Measurements from ENCODE around the gene SCD. TPM values are rescaled to one million over a fixed set of nuclear protein-coding genes. Genes with fewer than 3 reads are reported as not detected.

Gene SCD
- total and polyA plus RNA-seq, 9 of the 15 experiments (the other 6 are each of a cell fraction or from before 2014, with no cell fraction given) = 114 to 486 (median 188) TPM

DNA sequence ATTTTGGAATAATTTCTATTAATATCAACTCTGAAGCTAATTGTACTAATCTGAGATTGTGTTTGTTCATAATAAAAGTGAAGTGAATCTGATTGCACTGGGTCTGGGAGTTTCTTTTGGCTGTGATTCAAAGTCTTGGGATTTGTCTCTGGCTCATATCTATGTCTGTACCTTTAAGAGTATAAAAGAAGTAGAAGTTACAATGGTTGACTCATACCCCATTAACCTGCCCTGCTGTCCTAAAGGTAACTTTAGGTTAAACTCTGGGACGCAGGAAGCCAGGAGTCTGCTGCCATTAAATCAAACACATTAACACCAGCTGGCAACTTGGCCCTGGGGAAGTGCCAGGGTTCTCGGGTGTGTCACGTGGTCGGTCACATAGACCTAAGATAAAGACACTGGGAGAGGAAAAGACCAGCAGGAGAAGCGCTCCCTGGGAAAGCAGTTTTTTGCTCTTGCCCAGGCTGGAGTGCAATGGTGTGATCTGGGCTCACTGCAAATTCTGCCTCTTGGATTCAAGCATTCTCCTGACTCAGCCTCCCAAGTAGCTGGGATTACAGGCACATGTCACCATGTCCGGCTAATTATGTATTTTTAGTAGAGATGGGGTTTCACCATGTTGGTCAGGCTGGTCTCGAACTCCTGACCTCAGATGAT is 17.8 kb downstream of the SCD start (continued):
- TF ChIP-seq, protein P1, sequence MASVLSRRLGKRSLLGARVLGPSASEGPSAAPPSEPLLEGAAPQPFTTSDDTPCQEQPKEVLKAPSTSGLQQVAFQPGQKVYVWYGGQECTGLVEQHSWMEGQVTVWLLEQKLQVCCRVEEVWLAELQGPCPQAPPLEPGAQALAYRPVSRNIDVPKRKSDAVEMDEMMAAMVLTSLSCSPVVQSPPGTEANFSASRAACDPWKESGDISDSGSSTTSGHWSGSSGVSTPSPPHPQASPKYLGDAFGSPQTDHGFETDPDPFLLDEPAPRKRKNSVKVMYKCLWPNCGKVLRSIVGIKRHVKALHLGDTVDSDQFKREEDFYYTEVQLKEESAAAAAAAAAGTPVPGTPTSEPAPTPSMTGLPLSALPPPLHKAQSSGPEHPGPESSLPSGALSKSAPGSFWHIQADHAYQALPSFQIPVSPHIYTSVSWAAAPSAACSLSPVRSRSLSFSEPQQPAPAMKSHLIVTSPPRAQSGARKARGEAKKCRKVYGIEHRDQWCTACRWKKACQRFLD (CRISPR knock-in tag; IDR thresholded peaks at IDR 0.05) = 0 out of 2 replicates have a peak, but pooled peaks have one; percentile 38
- TF ChIP-seq, protein P2, sequence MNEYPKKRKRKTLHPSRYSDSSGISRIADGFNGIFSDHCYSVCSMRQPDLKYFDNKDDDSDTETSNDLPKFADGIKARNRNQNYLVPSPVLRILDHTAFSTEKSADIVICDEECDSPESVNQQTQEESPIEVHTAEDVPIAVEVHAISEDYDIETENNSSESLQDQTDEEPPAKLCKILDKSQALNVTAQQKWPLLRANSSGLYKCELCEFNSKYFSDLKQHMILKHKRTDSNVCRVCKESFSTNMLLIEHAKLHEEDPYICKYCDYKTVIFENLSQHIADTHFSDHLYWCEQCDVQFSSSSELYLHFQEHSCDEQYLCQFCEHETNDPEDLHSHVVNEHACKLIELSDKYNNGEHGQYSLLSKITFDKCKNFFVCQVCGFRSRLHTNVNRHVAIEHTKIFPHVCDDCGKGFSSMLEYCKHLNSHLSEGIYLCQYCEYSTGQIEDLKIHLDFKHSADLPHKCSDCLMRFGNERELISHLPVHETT (CRISPR knock-in tag; conservative IDR thresholded peaks at IDR 0.05 in 1 of 2, IDR thresholded peaks at IDR 0.05 in 1 of 2) = 0 out of 4 replicates have a peak, but pooled peaks of 1 of the 2 experiments have one; percentile 32
- TF ChIP-seq L3MBTL2 (IDR thresholded peaks at IDR 0.05) = peak; percentile 40; the same call in 1 of the 2 replicates

DNA sequence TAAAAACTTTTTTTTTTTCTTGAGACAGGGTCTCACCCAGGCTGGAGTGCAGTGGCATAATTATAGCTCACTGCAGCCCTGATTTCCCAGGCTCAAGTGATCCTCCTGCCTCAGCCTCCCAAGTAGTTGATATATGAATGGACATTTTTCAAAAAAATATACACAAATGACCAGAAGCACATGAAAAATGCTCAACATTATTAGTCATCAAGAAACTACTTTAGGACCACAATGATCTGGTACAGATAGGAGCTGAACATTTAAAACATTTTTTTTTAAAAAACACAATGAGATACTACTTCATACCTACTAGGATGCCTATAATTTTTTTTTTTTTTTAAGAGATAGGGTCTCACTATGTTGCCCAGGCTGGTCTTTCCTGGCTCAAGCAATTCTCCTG is 21.7 kb downstream of the SCD start:
- DNase-seq (ENCODE audit: extremely low read depth in 1 of 4, low spot score in 3 of 4) (no peak), ATAC-seq (no peak), FAIRE-seq (no peak)
- no TSS peak for BruUV-seq (replicated peaks)
- no peaks in the 10 kb centered on the region for H3K27me3 ChIP-seq (ENCODE audit: control insufficient read depth in 2 of 2, insufficient read depth in 2 of 2, low read length in 2 of 2)
- no peaks in the 10 kb centered on the region for H4K20me1 ChIP-seq (replicated peaks; ENCODE audit: control insufficient read depth, insufficient read depth, low read length)
- CTCF ChIA-PET (ENCODE audit: low intra/inter-chr PET ratio) = no interaction called here
- no peak overlapping the region for H2AFZ ChIP-seq (ENCODE audit: low read depth, low read length)
- H3K9me3 ChIP-seq (replicated peaks; ENCODE audit: control insufficient read depth, insufficient read depth, low read depth, low read length) = no peaks in the 10 kb centered on the region
- intact Hi-C loops (cut with micrococcal nuclease) = no loop called here
- no peak for TF ChIP-seq ZKSCAN1 (IDR thresholded peaks at IDR 0.05; ENCODE audit: low read depth, low read length)
- TF ChIP-seq ZNF121 (CRISPR knock-in tag; conservative IDR thresholded peaks at IDR 0.05) = peak; percentile 63; the same call in 1 of the 2 replicates
- H3K36me3 ChIP-seq (ENCODE audit: control insufficient read depth, insufficient read depth, low read length) = peaks cover 6% of the 10 kb centered on the region; the same call in 2 of the 3 replicates
- H3K27ac ChIP-seq (ENCODE audit: extremely low read depth, low read depth, low read length) = no peak overlapping the region
- H3K79me2 ChIP-seq (ENCODE audit: control insufficient read depth, insufficient read depth, low read length) = peaks cover 12% of the 10 kb centered on the region
- H3K9me1 ChIP-seq (ENCODE audit: control insufficient read depth, insufficient read depth, low read length) = no peaks in the 10 kb centered on the region
- no peak overlapping the region for H3K9ac ChIP-seq (ENCODE audit: insufficient read depth in 1 of 2, low read depth in 2 of 2, low read length in 2 of 2)
- H3K4me2 ChIP-seq (ENCODE audit: insufficient read depth, low read length) = no peak overlapping the region
- in situ Hi-C loops (cut with MboI) = no loop called here
- POLR2A ChIA-PET = interaction anchor here (0.7 kb wide), 1 partner anchor 188 kb away, joined by 3 read pairs; no protein-coding TSS in a partner anchor
- H3K4me3 ChIP-seq = no peak overlapping the region
- peaks cover 23 to 28% of the 10 kb centered on the region in 2 experiments for H3K4me1 ChIP-seq (replicated peaks in 1 of 2; ENCODE audit: control insufficient read depth in 2 of 2, insufficient read depth in 2 of 2, low read length in 2 of 2)
